ENCODE results near the gene RHBDL2.

GRCh38 chr1:38889589-38889988 lies 52.0 kb downstream of the RHBDL2 start:
- TF ChIP-seq, protein P1, sequence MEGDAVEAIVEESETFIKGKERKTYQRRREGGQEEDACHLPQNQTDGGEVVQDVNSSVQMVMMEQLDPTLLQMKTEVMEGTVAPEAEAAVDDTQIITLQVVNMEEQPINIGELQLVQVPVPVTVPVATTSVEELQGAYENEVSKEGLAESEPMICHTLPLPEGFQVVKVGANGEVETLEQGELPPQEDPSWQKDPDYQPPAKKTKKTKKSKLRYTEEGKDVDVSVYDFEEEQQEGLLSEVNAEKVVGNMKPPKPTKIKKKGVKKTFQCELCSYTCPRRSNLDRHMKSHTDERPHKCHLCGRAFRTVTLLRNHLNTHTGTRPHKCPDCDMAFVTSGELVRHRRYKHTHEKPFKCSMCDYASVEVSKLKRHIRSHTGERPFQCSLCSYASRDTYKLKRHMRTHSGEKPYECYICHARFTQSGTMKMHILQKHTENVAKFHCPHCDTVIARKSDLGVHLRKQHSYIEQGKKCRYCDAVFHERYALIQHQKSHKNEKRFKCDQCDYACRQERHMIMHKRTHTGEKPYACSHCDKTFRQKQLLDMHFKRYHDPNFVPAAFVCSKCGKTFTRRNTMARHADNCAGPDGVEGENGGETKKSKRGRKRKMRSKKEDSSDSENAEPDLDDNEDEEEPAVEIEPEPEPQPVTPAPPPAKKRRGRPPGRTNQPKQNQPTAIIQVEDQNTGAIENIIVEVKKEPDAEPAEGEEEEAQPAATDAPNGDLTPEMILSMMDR (conservative IDR thresholded peaks at IDR 0.05; ENCODE audit: low read depth, low read length): no peak
- TF ChIP-seq MAZ (IDR thresholded peaks at IDR 0.05; ENCODE audit: borderline replicate concordance, low read depth, low read length) (no peak), POLR2A (IDR thresholded peaks at IDR 0.05; ENCODE audit: low read depth, low read length) (no peak), CEBPB (IDR thresholded peaks at IDR 0.05; ENCODE audit: low read depth, low read length) (no peak), RFX5 (IDR thresholded peaks at IDR 0.05; ENCODE audit: low read depth, low read length) (no peak)

Data from IMR-90 (cell line).